Fibroblast of mammary gland (primary cell): ENCODE results near the gene CCDC34.

Experiments
- DNase-seq: peaks from one replicate; pipeline ENCODE4 v3.0.0-alpha.2; 2010; ENCODE audit warnings: low read depth
- H3K4me3 ChIP-seq: 2 replicates; pipeline ENCODE4 v1.5.1; 2011; ENCODE audit warnings: low read depth, mild to moderate bottlenecking, low read length, moderate library complexity; ENCODE audit not compliant: control insufficient read depth
- TF ChIP-seq, protein P1 (sequence below): conservative IDR thresholded peaks from 2 replicates; pipeline ENCODE4 v1.5.1; 2011; ENCODE audit warnings: low read depth, low read length, inconsistent platforms; ENCODE audit not compliant: control insufficient read depth, insufficient read depth

CCDC34 gene

DNA sequence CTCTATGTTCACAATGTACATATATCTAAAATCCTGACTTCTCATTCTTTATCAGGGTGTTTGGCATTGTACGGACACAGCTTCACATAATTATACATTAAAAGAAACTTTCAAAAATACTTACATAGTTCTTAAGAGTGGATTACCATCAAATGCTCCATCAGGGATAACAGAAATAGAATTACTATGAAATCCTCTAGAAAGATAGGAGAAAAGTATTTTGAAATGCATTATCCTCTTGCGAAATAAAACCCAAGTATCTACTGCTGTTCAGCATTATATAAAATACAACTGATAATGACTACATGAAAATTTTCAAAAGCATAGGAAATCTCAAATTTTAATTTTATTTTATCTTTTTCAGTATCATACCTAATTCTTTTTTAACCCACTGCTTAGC lies 17.8 kb upstream of the CCDC34 start:
- TF ChIP-seq, protein P1, sequence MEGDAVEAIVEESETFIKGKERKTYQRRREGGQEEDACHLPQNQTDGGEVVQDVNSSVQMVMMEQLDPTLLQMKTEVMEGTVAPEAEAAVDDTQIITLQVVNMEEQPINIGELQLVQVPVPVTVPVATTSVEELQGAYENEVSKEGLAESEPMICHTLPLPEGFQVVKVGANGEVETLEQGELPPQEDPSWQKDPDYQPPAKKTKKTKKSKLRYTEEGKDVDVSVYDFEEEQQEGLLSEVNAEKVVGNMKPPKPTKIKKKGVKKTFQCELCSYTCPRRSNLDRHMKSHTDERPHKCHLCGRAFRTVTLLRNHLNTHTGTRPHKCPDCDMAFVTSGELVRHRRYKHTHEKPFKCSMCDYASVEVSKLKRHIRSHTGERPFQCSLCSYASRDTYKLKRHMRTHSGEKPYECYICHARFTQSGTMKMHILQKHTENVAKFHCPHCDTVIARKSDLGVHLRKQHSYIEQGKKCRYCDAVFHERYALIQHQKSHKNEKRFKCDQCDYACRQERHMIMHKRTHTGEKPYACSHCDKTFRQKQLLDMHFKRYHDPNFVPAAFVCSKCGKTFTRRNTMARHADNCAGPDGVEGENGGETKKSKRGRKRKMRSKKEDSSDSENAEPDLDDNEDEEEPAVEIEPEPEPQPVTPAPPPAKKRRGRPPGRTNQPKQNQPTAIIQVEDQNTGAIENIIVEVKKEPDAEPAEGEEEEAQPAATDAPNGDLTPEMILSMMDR = no peak
- no peak for DNase-seq
- no peak overlapping the region for H3K4me3 ChIP-seq

DNA sequence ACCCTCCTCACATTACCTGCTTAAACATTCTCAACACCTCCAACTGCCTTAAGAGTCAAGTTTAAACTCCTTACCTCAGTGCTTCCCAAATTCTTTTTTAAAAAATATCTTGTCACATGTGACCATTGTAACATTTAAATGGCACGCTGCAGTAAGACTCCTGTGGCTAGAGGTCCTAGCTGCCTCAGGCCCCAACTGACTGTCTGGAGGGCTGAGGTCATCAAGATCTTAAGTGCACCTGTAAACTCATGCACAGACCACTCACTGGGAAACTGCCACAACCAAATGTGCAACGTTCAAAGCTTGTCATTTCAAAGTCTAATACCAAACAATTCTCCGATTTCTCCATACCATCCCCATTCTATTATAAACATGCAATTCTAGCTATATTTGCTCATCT lies 16.4 kb upstream of the CCDC34 start:
- no peak overlapping the region for H3K4me3 ChIP-seq
- TF ChIP-seq, protein P1 = no peak
- no peak for DNase-seq

DNA sequence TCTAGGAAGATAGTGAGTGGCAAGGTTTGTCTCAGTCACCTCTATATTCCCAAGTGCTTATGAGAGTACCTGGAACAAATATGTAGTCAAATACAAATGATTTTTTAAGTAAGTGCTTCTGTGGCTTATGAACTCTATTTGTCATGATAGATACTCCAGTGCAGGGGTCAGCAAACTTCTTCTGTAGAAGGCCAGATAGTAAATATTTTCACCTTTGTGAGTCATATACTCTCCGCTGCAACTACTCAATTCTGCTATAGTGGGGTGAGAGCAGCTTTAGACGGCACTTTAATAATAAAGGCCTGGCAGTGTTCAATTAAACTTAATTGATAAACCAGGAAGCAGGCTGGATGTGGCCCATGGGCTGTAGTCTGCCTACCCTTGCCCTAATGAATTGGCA lies 12.4 kb upstream of the CCDC34 start:
- no peak for DNase-seq
- H3K4me3 ChIP-seq = no peak overlapping the region
- TF ChIP-seq, protein P1 = no peak

DNA sequence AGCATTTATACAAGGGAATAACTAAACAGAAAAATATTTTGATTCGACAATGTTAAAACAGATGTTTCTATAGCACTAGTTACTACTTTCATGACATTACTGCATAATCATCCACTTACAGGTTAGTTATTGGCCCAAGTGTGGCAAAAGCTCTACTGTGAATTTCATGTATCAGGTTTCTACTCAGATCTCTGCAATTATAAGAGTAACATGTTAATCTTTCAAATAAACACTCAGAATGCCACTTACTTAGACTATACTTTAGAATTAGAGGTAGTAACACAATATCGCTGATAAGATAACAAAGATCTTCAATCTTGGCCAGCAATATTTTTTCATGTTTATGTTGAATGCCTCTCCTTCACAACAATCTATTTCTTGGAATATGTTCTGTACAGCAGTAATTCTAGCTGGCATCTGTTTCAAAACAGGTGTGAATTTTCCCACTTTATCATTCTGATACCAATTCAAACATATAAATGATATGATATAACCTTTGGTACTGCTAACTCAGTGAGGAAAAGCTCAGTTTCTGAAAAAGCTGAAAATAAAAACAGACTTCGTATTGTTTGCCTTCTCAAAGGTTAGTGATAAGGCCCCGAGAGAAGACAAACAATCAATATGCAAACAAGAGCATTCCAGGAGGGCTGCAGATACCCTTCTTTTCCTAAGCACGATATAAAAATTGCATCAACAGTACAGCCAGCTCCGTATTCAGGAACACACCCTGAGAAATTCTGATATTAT lies 11.0 kb upstream of the CCDC34 start:
- TF ChIP-seq, protein P1 = no peak
- DNase-seq = no peak
- no peak overlapping the region for H3K4me3 ChIP-seq

DNA sequence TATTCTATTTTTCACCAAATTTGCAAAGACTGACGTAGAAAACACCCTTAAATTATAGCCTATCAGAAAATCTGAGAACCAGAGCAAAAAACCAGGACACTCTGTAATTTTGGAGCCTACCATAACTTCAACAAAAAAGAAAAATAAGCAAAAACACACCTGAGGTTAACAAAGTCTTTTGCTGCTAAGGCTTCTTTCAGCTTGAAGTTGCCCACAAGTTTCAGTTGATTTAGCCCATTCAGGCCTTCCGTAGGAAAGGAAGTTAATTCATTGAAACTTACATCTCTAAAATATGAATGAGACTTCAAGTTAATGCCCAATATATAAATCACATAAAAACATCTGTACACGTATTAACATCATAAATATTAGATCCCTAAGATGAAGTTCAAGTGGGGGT lies 10.4 kb upstream of the CCDC34 start:
- H3K4me3 ChIP-seq = no peak overlapping the region
- no peak for DNase-seq
- TF ChIP-seq, protein P1 = no peak

DNA sequence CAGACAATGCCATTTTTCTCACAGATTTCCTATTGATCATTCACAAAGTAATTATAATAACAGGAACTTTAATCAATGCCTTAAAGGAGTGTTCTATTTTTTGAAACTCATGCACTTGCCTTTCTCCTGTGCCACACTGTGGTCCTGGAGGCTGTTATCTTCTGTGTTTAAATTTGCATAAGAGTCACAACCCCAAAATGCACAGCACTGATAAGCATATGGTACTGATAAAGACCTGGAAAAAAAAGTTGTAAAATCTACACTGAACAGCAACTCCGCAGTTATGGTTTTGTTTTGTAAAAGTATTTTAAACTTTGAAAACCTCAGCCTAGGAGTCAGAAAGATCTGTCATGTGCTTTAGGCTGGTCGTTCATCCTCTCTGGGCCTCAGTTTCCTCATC lies 9.1 kb upstream of the CCDC34 start:
- TF ChIP-seq, protein P1 = no peak
- DNase-seq = no peak
- H3K4me3 ChIP-seq = no peak overlapping the region
